AG04449 (cell line): ENCODE measurements around the gene FARS2.

Experiments
- CTCF ChIA-PET: fragments of 350-600 bp; formaldehyde crosslinking; extraction: SDS; loops from one replicate; lab custom pipeline; 2021; ENCODE audit warnings: antibody characterized with exemption; lab: Yijun Ruan, JAX
- POLR2A ChIA-PET: fragments of 400-600, 350-600 bp; formaldehyde crosslinking; extraction: SDS; loops from one replicate; lab custom pipeline; 2020; ENCODE audit warnings: antibody characterized with exemption, inconsistent platforms; lab: Yijun Ruan, JAX
- DNase-seq: peaks from one replicate; pipeline ENCODE4 v3.0.0-alpha.2; 2010; ENCODE audit warnings: low read depth, low spot score
- H3K4me3 ChIP-seq: 2 replicates; pipeline ENCODE4 v1.5.1; 2011; ENCODE audit warnings: low read depth, mild to moderate bottlenecking, control low read depth, low read length
- CTCF ChIP-seq: IDR thresholded peaks from one replicate; pipeline ENCODE4 v1.5.1; 2011; ENCODE audit warnings: mild to moderate bottlenecking, moderate library complexity, low read length, control low read depth, inconsistent platforms; ENCODE audit not compliant: insufficient read depth; ENCODE audit errors: missing control alignments

FARS2 gene

DNA sequence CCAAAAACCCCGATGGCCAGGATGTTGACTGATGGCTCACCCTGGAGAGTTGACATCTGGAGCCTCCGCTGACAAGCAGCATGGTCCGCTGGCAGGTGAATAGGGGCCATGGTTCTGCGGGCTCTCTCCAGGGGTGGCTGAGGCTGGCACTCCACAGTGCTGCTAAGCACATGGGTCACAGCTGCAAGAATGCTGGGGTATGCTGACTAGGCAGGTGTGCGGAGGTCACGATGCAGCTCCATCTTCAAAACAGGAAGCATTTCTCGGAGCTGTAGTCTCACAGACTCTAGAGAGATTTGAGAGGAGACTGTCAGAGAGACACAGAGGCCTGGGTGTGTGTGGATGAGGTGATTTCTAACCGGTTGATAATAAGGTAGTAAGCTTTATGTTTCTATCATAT lies 403.9 kb downstream of the FARS2 start:
- TF ChIP-seq CTCF: no peak
- H3K4me3 ChIP-seq: no peak overlapping the region
- POLR2A ChIA-PET: interaction anchor here (0.6 kb wide), 1 partner anchor 517 kb away, joined by 3 read pairs; no protein-coding TSS in a partner anchor
- no peak for DNase-seq
- CTCF ChIA-PET: no interaction called here

DNA sequence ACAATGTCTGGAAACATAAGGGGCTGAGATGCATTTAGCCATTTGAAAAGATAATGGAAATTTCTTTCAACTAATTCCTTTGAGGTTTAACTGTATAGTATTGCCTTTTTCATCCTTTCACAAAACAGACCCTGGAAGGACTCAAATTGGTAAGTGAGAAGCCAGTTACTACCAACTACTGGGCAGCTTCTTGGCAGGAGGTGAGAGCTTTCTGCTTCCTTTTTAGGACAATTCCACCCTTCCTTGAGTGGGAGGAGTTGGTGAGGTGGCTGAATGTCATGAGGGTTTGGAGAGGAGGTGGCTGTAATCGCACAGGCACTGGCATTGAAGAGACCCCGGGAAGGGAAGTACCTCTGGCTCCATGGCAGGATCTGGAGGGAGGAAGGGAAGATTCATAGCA lies 404.4 kb downstream of the FARS2 start:
- DNase-seq: no peak
- TF ChIP-seq CTCF: no peak
- H3K4me3 ChIP-seq: no peak overlapping the region
- CTCF ChIA-PET: no interaction called here
- POLR2A ChIA-PET: interaction anchor here (0.6 kb wide), 1 partner anchor 518 kb away, joined by 3 read pairs; no protein-coding TSS in a partner anchor

GRCh38 chr6:5666695-5667094 lies 405.4 kb downstream of the FARS2 start:
- DNase-seq: no peak
- POLR2A ChIA-PET: no interaction called here
- no peak overlapping the region for H3K4me3 ChIP-seq
- no peak for TF ChIP-seq CTCF
- CTCF ChIA-PET: no interaction called here

DNA sequence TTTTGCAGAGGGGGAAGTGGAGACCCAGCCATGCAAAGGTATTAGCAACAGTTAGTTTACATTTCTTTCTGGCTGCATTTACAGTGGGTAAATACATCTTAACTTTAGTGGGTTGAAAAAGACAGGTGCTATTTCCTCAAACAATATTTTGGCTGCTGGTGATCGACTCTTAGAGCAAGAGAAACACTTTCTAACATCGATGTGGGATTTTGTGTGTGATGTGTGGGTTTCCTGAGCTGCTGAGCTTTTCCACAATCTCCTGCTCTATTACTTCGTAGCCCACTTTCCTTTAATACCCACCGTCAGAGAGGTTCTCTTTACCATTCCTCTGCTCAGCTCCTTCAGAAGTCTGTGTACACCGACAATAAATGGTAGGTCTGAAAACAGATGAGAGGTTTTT lies 406.4 kb downstream of the FARS2 start:
- ChIA-PET POLR2A (no interaction called here), CTCF (interaction anchor here (0.9 to 1.1 kb wide), 2 partner anchors 99 to 197 kb away, joined by 3 read pairs; no protein-coding TSS in a partner anchor)
- no peak overlapping the region for H3K4me3 ChIP-seq
- DNase-seq: no peak
- TF ChIP-seq CTCF: no peak

GRCh38 chr6:5670381-5670780 lies 409.1 kb downstream of the FARS2 start:
- DNase-seq: no peak
- POLR2A ChIA-PET: no interaction called here
- CTCF ChIA-PET: interaction anchor here (1.8 kb wide), 1 partner anchor 199 kb away, joined by 6 read pairs; no protein-coding TSS in a partner anchor
- no peak for TF ChIP-seq CTCF
- H3K4me3 ChIP-seq: no peak overlapping the region

DNA sequence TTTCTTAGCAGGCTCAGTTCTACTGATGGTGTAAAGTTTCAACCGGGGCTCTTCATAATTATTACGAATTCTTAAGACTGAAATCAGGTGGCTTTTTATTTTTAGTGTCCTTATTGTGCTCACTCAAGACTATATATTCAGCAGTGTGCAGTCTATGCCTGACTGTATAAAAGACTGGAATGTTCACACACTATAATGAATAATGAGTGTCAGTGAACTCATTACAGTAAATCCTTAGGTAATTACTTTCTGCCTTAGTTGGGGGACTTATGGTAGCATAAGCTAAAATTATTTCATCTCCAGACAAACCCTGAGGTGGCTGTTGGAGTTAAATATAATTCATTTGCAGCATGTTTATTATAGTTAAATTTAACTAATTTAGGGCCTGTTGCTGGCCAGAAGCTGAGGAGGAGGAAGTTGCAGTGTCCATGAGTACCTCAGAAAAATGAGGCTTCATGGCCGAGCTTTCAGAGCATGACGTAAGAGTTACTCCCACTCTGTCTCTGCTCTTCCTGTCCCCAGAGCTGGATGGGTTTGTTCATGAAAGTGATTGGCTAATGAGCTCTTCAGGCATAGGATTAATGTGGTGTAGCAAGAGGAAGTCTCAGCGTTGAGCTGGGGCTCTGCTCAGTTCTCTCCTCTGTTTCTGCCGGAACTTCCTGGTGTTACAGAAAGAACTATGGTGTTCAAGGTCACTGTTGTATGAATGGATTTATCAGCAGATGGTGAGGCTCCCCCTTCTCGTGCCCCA lies 409.7 kb downstream of the FARS2 start:
- TF ChIP-seq CTCF: no peak
- DNase-seq: no peak
- ChIA-PET CTCF (interaction anchor here (1.8 kb wide), 1 partner anchor 200 kb away, joined by 6 read pairs; no protein-coding TSS in a partner anchor), POLR2A (interaction anchor here (0.5 to 1.0 kb wide), 2 partner anchors 200 to 328 kb away, joined by 3 to 4 read pairs; no protein-coding TSS in a partner anchor)
- no peak overlapping the region for H3K4me3 ChIP-seq
